Measurements from ENCODE around the gene TENM3.

TENM3 gene

DNA sequence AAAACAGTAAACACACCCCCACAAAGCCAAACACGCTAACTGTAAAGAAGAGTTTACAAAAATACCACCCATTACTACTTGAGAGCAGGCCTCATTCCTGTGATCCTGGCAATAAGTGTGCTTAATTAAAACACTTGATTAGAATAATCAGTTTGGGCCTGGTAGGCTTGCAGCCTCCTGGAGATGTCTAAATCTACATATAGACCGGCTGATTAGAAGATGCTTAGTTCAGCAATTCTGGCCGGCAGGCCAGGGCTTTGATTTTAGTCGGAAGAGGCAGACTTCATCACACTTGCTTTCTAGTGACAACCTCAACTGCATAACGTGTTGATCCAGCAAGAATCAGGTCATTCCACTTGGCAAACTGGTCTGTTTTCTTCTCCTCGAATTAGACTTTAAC lies 560.0 kb downstream of the TENM3 start:
- no peak overlapping the region for H3K4me3 ChIP-seq (ENCODE audit: severe bottlenecking)
- TF ChIP-seq CTCF (IDR thresholded peaks at IDR 0.05; ENCODE audit: poor library complexity, severe bottlenecking) = no peak
- no peak for ATAC-seq (ENCODE audit: low read depth)
- no peaks in the 10 kb centered on the region for H3K36me3 ChIP-seq (ENCODE audit: low read depth)
- no peaks in the 10 kb centered on the region for H3K4me1 ChIP-seq (ENCODE audit: insufficient read depth, poor library complexity, severe bottlenecking)
- no peaks in the 10 kb centered on the region for H3K27me3 ChIP-seq (ENCODE audit: insufficient read depth, poor library complexity, severe bottlenecking)
- no peaks in the 10 kb centered on the region for H3K9me3 ChIP-seq (ENCODE audit: severe bottlenecking)
- DNase-seq (ENCODE audit: low spot score) = no peak
- no peak overlapping the region for H3K27ac ChIP-seq (ENCODE audit: poor library complexity, severe bottlenecking)

DNA sequence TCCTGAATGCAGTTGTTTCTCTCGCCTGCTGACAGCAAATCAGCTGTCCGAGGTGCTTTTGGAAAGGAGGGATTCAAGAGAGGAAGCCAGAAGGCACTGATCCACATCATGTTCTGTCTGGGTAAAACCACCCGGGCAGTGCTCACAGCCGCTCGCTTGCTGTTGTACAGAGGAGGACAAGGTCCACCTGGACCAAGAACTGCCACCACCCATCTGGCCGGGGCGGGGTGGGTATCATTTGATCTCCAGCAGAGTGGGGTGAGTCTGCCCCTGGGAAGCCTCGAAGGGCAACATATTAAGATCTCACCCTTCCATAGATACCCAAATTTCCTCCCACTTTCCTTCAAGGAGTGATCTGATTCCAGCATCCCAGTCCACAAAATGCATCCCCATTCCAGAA lies 560.9 kb downstream of the TENM3 start:
- Histone ChIP-seq H3K27me3 (ENCODE audit: insufficient read depth, poor library complexity, severe bottlenecking) (no peaks in the 10 kb centered on the region), H3K36me3 (ENCODE audit: low read depth) (no peaks in the 10 kb centered on the region), H3K4me3 (ENCODE audit: severe bottlenecking) (no peak overlapping the region), H3K4me1 (ENCODE audit: insufficient read depth, poor library complexity, severe bottlenecking) (no peaks in the 10 kb centered on the region), H3K27ac (ENCODE audit: poor library complexity, severe bottlenecking) (no peak overlapping the region), H3K9me3 (ENCODE audit: severe bottlenecking) (no peaks in the 10 kb centered on the region)
- DNase-seq (ENCODE audit: low spot score) (no peak), ATAC-seq (ENCODE audit: low read depth) (no peak)
- no peak for TF ChIP-seq CTCF (IDR thresholded peaks at IDR 0.05; ENCODE audit: poor library complexity, severe bottlenecking)

DNA sequence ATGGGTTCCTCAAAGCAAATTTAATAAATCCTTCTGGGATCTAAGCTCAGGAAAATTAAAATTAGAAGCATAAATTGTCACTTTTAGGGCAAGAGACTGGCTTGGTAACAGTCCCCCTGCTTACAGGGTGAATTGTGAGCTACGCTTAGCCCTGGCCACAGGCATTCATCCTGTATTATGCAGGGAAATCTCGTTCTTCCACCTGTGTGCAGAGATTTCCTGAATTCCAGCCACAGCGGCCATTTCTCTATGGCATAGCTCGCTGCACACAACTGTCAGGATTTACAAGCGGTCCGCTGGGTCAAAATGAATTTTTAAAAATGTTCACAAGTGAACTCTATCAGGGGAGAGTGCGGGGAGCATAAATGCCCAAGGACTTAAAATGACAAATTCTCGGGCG lies 562.1 kb downstream of the TENM3 start:
- Histone ChIP-seq H3K36me3 (ENCODE audit: low read depth) (no peaks in the 10 kb centered on the region), H3K9me3 (ENCODE audit: severe bottlenecking) (no peaks in the 10 kb centered on the region), H3K27me3 (ENCODE audit: insufficient read depth, poor library complexity, severe bottlenecking) (no peaks in the 10 kb centered on the region), H3K4me1 (ENCODE audit: insufficient read depth, poor library complexity, severe bottlenecking) (no peaks in the 10 kb centered on the region), H3K27ac (ENCODE audit: poor library complexity, severe bottlenecking) (no peak overlapping the region), H3K4me3 (ENCODE audit: severe bottlenecking) (no peak overlapping the region)
- no peak for TF ChIP-seq CTCF (IDR thresholded peaks at IDR 0.05; ENCODE audit: poor library complexity, severe bottlenecking)
- DNase-seq (ENCODE audit: low spot score) (no peak), ATAC-seq (ENCODE audit: low read depth) (no peak)

GRCh38 chr4:182805750-182806149 lies 562.5 kb downstream of the TENM3 start:
- Histone ChIP-seq H3K27me3 (ENCODE audit: insufficient read depth, poor library complexity, severe bottlenecking) (no peaks in the 10 kb centered on the region), H3K9me3 (ENCODE audit: severe bottlenecking) (no peaks in the 10 kb centered on the region), H3K4me1 (ENCODE audit: insufficient read depth, poor library complexity, severe bottlenecking) (no peaks in the 10 kb centered on the region), H3K27ac (ENCODE audit: poor library complexity, severe bottlenecking) (no peak overlapping the region), H3K4me3 (ENCODE audit: severe bottlenecking) (no peak overlapping the region), H3K36me3 (ENCODE audit: low read depth) (no peaks in the 10 kb centered on the region)
- no peak for DNase-seq (ENCODE audit: low spot score)
- ATAC-seq (ENCODE audit: low read depth) = no peak
- no peak for TF ChIP-seq CTCF (IDR thresholded peaks at IDR 0.05; ENCODE audit: poor library complexity, severe bottlenecking)

- H3K27ac ChIP-seq (ENCODE audit: poor library complexity, severe bottlenecking) = no peak overlapping the region
- no peaks in the 10 kb centered on the region for H3K4me1 ChIP-seq (ENCODE audit: insufficient read depth, poor library complexity, severe bottlenecking)
- H3K27me3 ChIP-seq (ENCODE audit: insufficient read depth, poor library complexity, severe bottlenecking) = no peaks in the 10 kb centered on the region
- TF ChIP-seq CTCF (IDR thresholded peaks at IDR 0.05; ENCODE audit: poor library complexity, severe bottlenecking) = peak; percentile 96
- H3K9me3 ChIP-seq (ENCODE audit: severe bottlenecking) = no peaks in the 10 kb centered on the region
- H3K36me3 ChIP-seq (ENCODE audit: low read depth) = no peaks in the 10 kb centered on the region
- DNase-seq (ENCODE audit: low spot score) (peak; percentile 66), ATAC-seq (ENCODE audit: low read depth) (peak; percentile 84)
- H3K4me3 ChIP-seq (ENCODE audit: severe bottlenecking) = peak overlapping the region; percentile 19
Observed at GRCh38 chr4:182806259-182807252, 563.4 kb downstream of the TENM3 start.

Measured in RWPE2 (cell line).